Sigmoid colon (tissue), 4 donors: ENCODE measurements around the gene OR1K1.

ENCODE experiments used
- EP300 ChIP-seq, 4 donors: sonication (generic); formaldehyde crosslinking; IDR thresholded peaks; one replicate each; pipeline ENCODE4 v1.6.1; 2017; ENCODE audit warnings: antibody characterized with exemption in 4 of 4
- POLR2A ChIP-seq, 2 donors: fragments of 450-650 bp; IDR thresholded peaks; one replicate each; pipeline ENCODE4 v1.6.1; 2016; ENCODE audit warnings: antibody characterized with exemption in 2 of 2, mild to moderate bottlenecking in 2 of 2, moderate library complexity in 2 of 2
- POLR2AphosphoS5 ChIP-seq, 4 donors: sonication (generic); formaldehyde crosslinking; IDR thresholded peaks; one replicate each; pipeline ENCODE4 v1.6.1; 2017; ENCODE audit warnings: antibody characterized with exemption in 4 of 4
- TF ChIP-seq, protein P1 (sequence below), 4 experiments: fragments of 450-650 bp in 3 of 4; fragments of 200-600 bp in 1 of 4; IDR thresholded peaks; one replicate each; pipeline ENCODE4 v1.5.1; 2016 to 2019; ENCODE audit warnings: antibody characterized with exemption in 4 of 4, mild to moderate bottlenecking in 3 of 4, moderate library complexity in 2 of 4

- TF ChIP-seq, protein P1, sequence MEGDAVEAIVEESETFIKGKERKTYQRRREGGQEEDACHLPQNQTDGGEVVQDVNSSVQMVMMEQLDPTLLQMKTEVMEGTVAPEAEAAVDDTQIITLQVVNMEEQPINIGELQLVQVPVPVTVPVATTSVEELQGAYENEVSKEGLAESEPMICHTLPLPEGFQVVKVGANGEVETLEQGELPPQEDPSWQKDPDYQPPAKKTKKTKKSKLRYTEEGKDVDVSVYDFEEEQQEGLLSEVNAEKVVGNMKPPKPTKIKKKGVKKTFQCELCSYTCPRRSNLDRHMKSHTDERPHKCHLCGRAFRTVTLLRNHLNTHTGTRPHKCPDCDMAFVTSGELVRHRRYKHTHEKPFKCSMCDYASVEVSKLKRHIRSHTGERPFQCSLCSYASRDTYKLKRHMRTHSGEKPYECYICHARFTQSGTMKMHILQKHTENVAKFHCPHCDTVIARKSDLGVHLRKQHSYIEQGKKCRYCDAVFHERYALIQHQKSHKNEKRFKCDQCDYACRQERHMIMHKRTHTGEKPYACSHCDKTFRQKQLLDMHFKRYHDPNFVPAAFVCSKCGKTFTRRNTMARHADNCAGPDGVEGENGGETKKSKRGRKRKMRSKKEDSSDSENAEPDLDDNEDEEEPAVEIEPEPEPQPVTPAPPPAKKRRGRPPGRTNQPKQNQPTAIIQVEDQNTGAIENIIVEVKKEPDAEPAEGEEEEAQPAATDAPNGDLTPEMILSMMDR (IDR thresholded peaks at IDR 0.05): no peak
- TF ChIP-seq EP300 (IDR thresholded peaks at IDR 0.05) (no peak), POLR2A (IDR thresholded peaks at IDR 0.05) (no peak), POLR2AphosphoS5 (IDR thresholded peaks at IDR 0.05) (no peak)
Measured at GRCh38 chr9:122808141-122808540, 8.2 kb downstream of the OR1K1 start.
